Astrocyte (in vitro differentiated cells and primary cell): ENCODE results near the gene SAMD4A. TPM values are rescaled to one million over a fixed set of nuclear protein-coding genes. Genes with fewer than 3 reads are reported as not detected.

Experiments
- DNase-seq: peaks from one replicate; pipeline ENCODE4 v3.0.0-alpha.2; 2010; ENCODE audit warnings: low read depth
- FAIRE-seq: peaks from 2 replicates; lab custom pipeline; 2011; peaks lifted over from hg19 to GRCh38; lab: Jason Lieb, UNC
- H2AFZ ChIP-seq: 2 replicates; pipeline ENCODE4 v1.6.0; 2012; ENCODE audit warnings: low read depth, low read length, inconsistent platforms
- H3K27ac ChIP-seq: 2 replicates; pipeline ENCODE4 v1.5.1; 2011; ENCODE audit warnings: low read depth, low read length, inconsistent platforms
- H3K27me3 ChIP-seq: 2 replicates; pipeline ENCODE4 v1.6.0; 2011; ENCODE audit warnings: low read length, inconsistent platforms; ENCODE audit not compliant: insufficient read depth
- H3K36me3 ChIP-seq: 2 replicates; pipeline ENCODE4 v1.5.1; 2011; ENCODE audit warnings: low read length, inconsistent platforms; ENCODE audit not compliant: insufficient read depth
- H3K4me1 ChIP-seq: 2 replicates; pipeline ENCODE4 v1.5.1; 2011; ENCODE audit warnings: low read length, inconsistent platforms; ENCODE audit not compliant: insufficient read depth
- H3K4me2 ChIP-seq: 2 replicates; pipeline ENCODE4 v1.6.0; 2012; ENCODE audit warnings: low read length, inconsistent platforms
- H3K4me3 ChIP-seq: 2 replicates; pipeline ENCODE4 v1.5.1; 2011; ENCODE audit warnings: low read depth, mild to moderate bottlenecking, low read length, inconsistent platforms; ENCODE audit not compliant: insufficient read depth
- H3K79me2 ChIP-seq: 2 replicates; pipeline ENCODE4 v1.6.0; 2012; ENCODE audit warnings: mild to moderate bottlenecking, low read length, inconsistent platforms; ENCODE audit not compliant: insufficient read depth
- H3K9ac ChIP-seq: 2 replicates; pipeline ENCODE4 v1.6.0; 2012; ENCODE audit warnings: mild to moderate bottlenecking, low read length, inconsistent platforms
- H3K9me3 ChIP-seq: 2 replicates; pipeline ENCODE4 v1.5.1; 2012; ENCODE audit warnings: low read depth, mild to moderate bottlenecking, low read length, inconsistent platforms; ENCODE audit not compliant: insufficient read depth
- H4K20me1 ChIP-seq: 2 replicates; pipeline ENCODE4 v1.6.0; 2012; ENCODE audit warnings: low read length, inconsistent platforms; ENCODE audit not compliant: insufficient read depth
- H3K27ac Mint-ChIP-seq: one replicate; pipeline ENCODE4 v1.8.0; 2021; ENCODE audit warnings: mild to moderate bottlenecking, mixed read lengths; ENCODE audit not compliant: unreplicated experiment
- H3K27me3 Mint-ChIP-seq: one replicate; pipeline ENCODE4 v1.8.0; 2021; ENCODE audit warnings: low read depth, mixed read lengths; ENCODE audit not compliant: unreplicated experiment
- H3K36me3 Mint-ChIP-seq: one replicate; pipeline ENCODE4 v1.8.0; 2021; ENCODE audit warnings: low read depth, mixed read lengths; ENCODE audit not compliant: unreplicated experiment
- H3K4me1 Mint-ChIP-seq: one replicate; pipeline ENCODE4 v1.8.0; 2021; ENCODE audit warnings: low read depth, mixed read lengths; ENCODE audit not compliant: unreplicated experiment
- H3K4me3 Mint-ChIP-seq: one replicate; pipeline ENCODE4 v1.8.0; 2021; ENCODE audit warnings: mild to moderate bottlenecking, moderate library complexity, mixed read lengths; ENCODE audit not compliant: unreplicated experiment
- H3K9me3 Mint-ChIP-seq: one replicate; pipeline ENCODE4 v1.8.0; 2021; ENCODE audit warnings: mild to moderate bottlenecking, mixed read lengths; ENCODE audit not compliant: unreplicated experiment
- EZH2 ChIP-seq: IDR thresholded peaks from 2 replicates; pipeline ENCODE4 v1.6.1; 2012; ENCODE audit warnings: mild to moderate bottlenecking, low read length, inconsistent platforms; ENCODE audit not compliant: insufficient read depth
- total RNA-seq: library from RNA; stranded (reverse); gene quantifications from 2 replicates; pipeline ENCODE4 v1.2.1, GENCODE V29; 2021
- TF ChIP-seq, protein P1 (sequence below): IDR thresholded peaks from 2 replicates; pipeline ENCODE4 v1.5.1; 2011; ENCODE audit warnings: low read depth, mild to moderate bottlenecking, inconsistent platforms, low read length, moderate library complexity; ENCODE audit not compliant: insufficient read depth

The SAMD4A gene
- total RNA-seq, 1 donor from 2014 or later, result 68.2 TPM

DNA sequence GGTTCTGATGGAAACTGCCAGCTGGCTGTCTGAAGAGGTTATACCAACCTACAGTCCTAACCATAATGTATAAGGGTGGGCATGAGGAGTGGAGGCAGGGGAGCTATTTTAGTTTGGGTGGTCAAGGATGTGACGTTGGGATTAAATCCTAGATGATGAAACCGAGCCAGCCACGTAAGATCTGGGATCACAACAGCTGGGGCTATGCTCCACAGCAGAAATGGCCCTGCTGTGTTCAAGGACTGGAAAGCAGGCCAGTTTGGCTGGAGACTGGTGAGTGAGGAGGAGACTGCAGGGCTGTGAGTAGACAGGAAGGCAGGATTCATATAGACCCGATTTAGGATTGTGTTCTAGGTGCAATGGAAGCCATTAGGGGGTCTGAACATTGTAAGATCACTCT, 66.1 kb downstream of the SAMD4A start:
- H3K27ac Mint-ChIP-seq, result no peak overlapping the region
- no peak overlapping the region for H2AFZ ChIP-seq
- TF ChIP-seq, protein P1, sequence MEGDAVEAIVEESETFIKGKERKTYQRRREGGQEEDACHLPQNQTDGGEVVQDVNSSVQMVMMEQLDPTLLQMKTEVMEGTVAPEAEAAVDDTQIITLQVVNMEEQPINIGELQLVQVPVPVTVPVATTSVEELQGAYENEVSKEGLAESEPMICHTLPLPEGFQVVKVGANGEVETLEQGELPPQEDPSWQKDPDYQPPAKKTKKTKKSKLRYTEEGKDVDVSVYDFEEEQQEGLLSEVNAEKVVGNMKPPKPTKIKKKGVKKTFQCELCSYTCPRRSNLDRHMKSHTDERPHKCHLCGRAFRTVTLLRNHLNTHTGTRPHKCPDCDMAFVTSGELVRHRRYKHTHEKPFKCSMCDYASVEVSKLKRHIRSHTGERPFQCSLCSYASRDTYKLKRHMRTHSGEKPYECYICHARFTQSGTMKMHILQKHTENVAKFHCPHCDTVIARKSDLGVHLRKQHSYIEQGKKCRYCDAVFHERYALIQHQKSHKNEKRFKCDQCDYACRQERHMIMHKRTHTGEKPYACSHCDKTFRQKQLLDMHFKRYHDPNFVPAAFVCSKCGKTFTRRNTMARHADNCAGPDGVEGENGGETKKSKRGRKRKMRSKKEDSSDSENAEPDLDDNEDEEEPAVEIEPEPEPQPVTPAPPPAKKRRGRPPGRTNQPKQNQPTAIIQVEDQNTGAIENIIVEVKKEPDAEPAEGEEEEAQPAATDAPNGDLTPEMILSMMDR, result no peak
- TF ChIP-seq EZH2, result no peak

DNA sequence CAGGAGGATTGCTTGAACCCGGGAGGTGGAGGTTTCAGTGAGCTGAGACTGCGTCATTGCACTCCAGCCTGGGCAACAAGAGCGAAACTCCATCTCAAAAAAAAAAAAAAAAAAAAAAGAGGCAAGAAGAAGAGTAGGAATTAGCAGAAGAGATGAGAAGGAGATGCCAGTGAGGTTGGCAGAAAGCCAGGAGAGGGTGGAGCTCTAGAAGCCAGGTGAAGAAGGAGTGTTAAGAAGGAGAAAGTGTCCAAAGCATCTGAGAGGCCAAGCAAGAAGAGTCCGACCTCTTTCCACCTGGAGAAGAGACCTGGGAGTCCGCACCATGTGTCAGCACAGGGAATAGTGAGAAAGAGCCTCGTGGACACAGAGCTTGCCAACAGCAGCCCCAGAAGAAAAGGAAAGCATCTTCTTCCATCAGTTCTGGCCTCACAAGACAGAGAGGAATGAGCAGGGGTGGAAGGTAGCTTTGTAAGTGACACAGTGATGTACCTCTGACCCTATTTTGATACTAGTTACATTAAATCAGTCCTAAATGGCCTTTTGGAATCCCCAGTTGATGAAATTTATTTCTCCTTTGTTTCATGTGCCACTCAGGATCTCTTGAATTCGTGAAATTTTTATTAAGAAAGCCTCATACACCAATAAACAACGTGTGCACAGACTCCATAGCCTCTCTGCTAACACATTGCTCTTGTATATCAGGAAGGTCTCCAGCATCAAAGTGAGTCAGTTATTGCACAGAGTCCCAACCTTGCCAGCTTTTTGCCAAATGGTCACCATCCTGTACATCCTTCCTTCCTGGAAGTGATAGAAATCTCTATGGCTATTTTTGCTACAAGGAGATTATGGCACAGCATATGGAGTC, 70.6 kb downstream of the SAMD4A start:
- peak overlapping the region; percentile 31 for H3K4me2 ChIP-seq
- Mint-ChIP-seq H3K27me3 (no peaks in the 10 kb centered on the region), H3K36me3 (peaks cover 14% of the 10 kb centered on the region), H3K4me3 (no peak overlapping the region), H3K27ac (peak overlapping the region; percentile 70), H3K9me3 (no peaks in the 10 kb centered on the region), H3K4me1 (peaks cover 54% of the 10 kb centered on the region)
- no peak for DNase-seq
- no peak overlapping the region for H2AFZ ChIP-seq
- no peaks in the 10 kb centered on the region for H3K27me3 ChIP-seq
- no peak overlapping the region for H3K4me3 ChIP-seq
- no peaks in the 10 kb centered on the region for H3K9me3 ChIP-seq
- H3K36me3 ChIP-seq, result no peaks in the 10 kb centered on the region
- no peak overlapping the region for H3K27ac ChIP-seq
- TF ChIP-seq, protein P1, result no peak
- TF ChIP-seq EZH2, result no peak
- H3K9ac ChIP-seq, result peak overlapping the region; percentile 1
- peak; percentile 49 for FAIRE-seq
- H3K4me1 ChIP-seq, result peaks cover 16% of the 10 kb centered on the region
- H4K20me1 ChIP-seq, result peaks cover 56% of the 10 kb centered on the region
- peaks cover 58% of the 10 kb centered on the region for H3K79me2 ChIP-seq

More for the DNA sequence above, 66.1 kb downstream of the SAMD4A start:
- H3K79me2 ChIP-seq, result peaks cover 54% of the 10 kb centered on the region
- DNase-seq (no peak), FAIRE-seq (no peak)
- Mint-ChIP-seq H3K9me3 (no peaks in the 10 kb centered on the region), H3K27me3 (no peaks in the 10 kb centered on the region), H3K4me3 (no peak overlapping the region), H3K36me3 (peaks cover 14% of the 10 kb centered on the region), H3K4me1 (peaks cover 30% of the 10 kb centered on the region)
- no peaks in the 10 kb centered on the region for H3K9me3 ChIP-seq
- H3K9ac ChIP-seq, result no peak overlapping the region
- no peaks in the 10 kb centered on the region for H3K36me3 ChIP-seq
- peaks cover 17% of the 10 kb centered on the region for H3K4me1 ChIP-seq
- no peak overlapping the region for H3K4me3 ChIP-seq
- H4K20me1 ChIP-seq, result peaks cover 72% of the 10 kb centered on the region
- no peaks in the 10 kb centered on the region for H3K27me3 ChIP-seq
- no peak overlapping the region for H3K27ac ChIP-seq
- no peak overlapping the region for H3K4me2 ChIP-seq

DNA sequence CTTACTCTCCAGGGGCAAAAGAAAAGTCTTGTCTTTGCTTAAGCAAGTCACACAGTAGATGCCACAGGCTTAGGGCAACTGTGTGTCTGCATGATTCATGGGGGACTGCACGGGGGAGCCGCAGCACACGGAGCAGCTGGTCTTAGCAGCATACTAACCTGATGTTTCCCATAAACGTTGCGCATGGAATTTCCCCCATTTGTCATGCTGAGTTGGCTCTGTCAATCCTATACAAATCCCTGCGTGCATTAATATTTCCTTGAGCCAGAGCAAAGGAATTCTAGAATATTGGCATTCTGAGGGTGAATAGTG, 71.2 kb downstream of the SAMD4A start:
- FAIRE-seq (no peak), DNase-seq (peak; percentile 83)
- Mint-ChIP-seq H3K4me1 (peaks cover 57% of the 10 kb centered on the region), H3K9me3 (no peaks in the 10 kb centered on the region), H3K36me3 (peaks cover 12% of the 10 kb centered on the region), H3K4me3 (no peak overlapping the region), H3K27me3 (no peaks in the 10 kb centered on the region), H3K27ac (peak overlapping the region; percentile 70)
- H2AFZ ChIP-seq, result no peak overlapping the region
- peaks cover 61% of the 10 kb centered on the region for H3K79me2 ChIP-seq
- H3K36me3 ChIP-seq, result no peaks in the 10 kb centered on the region
- H3K27ac ChIP-seq, result no peak overlapping the region
- H3K4me1 ChIP-seq, result peaks cover 21% of the 10 kb centered on the region
- peaks cover 58% of the 10 kb centered on the region for H4K20me1 ChIP-seq
- H3K4me3 ChIP-seq, result no peak overlapping the region
- peak overlapping the region; percentile 31 for H3K4me2 ChIP-seq
- TF ChIP-seq EZH2, result no peak
- TF ChIP-seq, protein P1, result no peak
- peak overlapping the region; percentile 11 for H3K9ac ChIP-seq
- H3K27me3 ChIP-seq, result no peaks in the 10 kb centered on the region
- no peaks in the 10 kb centered on the region for H3K9me3 ChIP-seq
